ENCODE results near the gene PGBD5. TPM values are rescaled to one million over a fixed set of nuclear protein-coding genes. Genes with fewer than 3 reads are reported as not detected.

Gene PGBD5
- total and polyA plus RNA-seq, 4 donors, result 0.54 to 3.0 (median 1.8) TPM

DNA sequence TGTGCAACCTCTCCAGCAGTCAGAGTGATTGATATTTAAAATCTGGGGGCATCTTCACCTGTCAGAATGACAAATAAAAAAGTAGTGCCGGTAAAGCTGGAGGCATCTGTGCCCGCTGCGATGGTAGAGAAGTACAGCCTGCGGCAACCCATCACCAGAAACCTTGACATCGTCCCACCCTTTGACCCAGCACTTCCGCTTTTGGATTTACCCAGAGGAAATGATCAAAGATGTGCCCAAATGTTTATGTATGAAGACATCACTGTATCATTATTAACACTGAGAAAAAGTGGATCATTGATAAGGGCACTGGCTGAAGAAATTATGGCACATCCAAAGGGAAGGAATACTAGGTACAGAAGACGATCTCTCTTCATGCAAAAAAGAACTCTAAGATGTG is 96.0 kb downstream of the PGBD5 start:
- no peak overlapping the region for H3K27ac ChIP-seq (ENCODE audit: low read depth in 1 of 2, low read length in 1 of 2)
- no peak overlapping the region for H3K4me3 ChIP-seq
- ATAC-seq (ENCODE audit: insufficient read depth, low FRiP score) (no peak), DNase-seq (no peak)
- peaks cover 0 to 9% (median 0%) of the 10 kb centered on the region in 5 donors for H3K4me1 ChIP-seq (ENCODE audit: control insufficient read depth in 5 of 5, insufficient read depth in 5 of 5, low read length in 5 of 5)
- H3K9me3 ChIP-seq (ENCODE audit: control insufficient read depth in 4 of 4, insufficient read depth in 3 of 4, low read length in 3 of 4), result no peaks in the 10 kb centered on the region
- H3K36me3 ChIP-seq (ENCODE audit: control insufficient read depth in 4 of 4, insufficient read depth in 4 of 4, low read length in 4 of 4), result peaks cover 0 to 2% (median 0%) of the 10 kb centered on the region in 4 donors
- H3K9ac ChIP-seq (ENCODE audit: insufficient read depth in 1 of 2, low read length in 2 of 2), result no peak overlapping the region
- TF ChIP-seq, protein P1, sequence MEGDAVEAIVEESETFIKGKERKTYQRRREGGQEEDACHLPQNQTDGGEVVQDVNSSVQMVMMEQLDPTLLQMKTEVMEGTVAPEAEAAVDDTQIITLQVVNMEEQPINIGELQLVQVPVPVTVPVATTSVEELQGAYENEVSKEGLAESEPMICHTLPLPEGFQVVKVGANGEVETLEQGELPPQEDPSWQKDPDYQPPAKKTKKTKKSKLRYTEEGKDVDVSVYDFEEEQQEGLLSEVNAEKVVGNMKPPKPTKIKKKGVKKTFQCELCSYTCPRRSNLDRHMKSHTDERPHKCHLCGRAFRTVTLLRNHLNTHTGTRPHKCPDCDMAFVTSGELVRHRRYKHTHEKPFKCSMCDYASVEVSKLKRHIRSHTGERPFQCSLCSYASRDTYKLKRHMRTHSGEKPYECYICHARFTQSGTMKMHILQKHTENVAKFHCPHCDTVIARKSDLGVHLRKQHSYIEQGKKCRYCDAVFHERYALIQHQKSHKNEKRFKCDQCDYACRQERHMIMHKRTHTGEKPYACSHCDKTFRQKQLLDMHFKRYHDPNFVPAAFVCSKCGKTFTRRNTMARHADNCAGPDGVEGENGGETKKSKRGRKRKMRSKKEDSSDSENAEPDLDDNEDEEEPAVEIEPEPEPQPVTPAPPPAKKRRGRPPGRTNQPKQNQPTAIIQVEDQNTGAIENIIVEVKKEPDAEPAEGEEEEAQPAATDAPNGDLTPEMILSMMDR (IDR thresholded peaks at IDR 0.05; ENCODE audit: control extremely low read depth, extremely low read depth), result no peak
- no peaks in the 10 kb centered on the region for H3K27me3 ChIP-seq (ENCODE audit: control insufficient read depth in 3 of 3, insufficient read depth in 3 of 3, low read length in 2 of 3)
- WGBS, 2 donors, result 80 to 87% methylated on average over 7 of the region's 7 CpGs

DNA sequence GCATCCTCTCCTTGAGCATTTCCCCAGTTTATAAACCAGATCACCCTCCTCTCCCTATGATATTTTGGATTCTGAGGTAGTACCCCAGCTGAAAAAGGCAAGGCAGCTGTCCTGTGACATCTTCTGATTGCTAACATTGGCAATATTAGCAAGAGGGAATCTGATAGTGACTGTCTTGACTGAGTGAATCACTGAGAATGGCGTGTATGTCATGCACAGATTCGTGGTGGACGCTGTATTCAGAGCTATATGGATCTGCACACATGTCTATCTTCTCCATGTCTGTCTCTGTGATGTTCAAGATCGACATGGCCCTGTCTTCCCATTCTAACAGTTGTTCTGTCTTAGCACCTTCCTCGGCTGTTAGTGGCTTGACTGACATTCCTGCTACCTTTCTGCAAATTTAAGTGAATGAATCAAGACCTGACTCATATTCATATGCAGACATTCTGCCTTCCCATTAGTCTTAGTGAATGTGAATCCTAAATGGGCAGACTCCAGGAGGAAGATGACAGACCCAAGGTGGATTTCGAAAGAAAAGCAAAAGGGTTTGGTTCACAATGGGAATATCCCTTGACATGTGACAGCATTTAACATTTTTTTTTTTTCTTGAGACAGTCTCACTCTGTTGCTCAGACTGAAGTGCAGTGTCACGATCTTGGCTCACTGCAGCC is 97.7 kb downstream of the PGBD5 start:
- H3K36me3 ChIP-seq (ENCODE audit: control insufficient read depth in 4 of 4, insufficient read depth in 4 of 4, low read length in 4 of 4), result peaks cover 0 to 2% (median 0%) of the 10 kb centered on the region in 4 donors
- H3K4me3 ChIP-seq, result no peak overlapping the region
- ATAC-seq (ENCODE audit: insufficient read depth, low FRiP score) (no peak), DNase-seq (no peak)
- H3K9ac ChIP-seq (ENCODE audit: insufficient read depth in 1 of 2, low read length in 2 of 2), result no peak overlapping the region
- TF ChIP-seq, protein P1 (IDR thresholded peaks at IDR 0.05; ENCODE audit: control extremely low read depth, extremely low read depth), result no peak
- H3K27me3 ChIP-seq (ENCODE audit: control insufficient read depth in 3 of 3, insufficient read depth in 3 of 3, low read length in 2 of 3), result no peaks in the 10 kb centered on the region
- H3K27ac ChIP-seq (ENCODE audit: low read depth in 1 of 2, low read length in 1 of 2), result no peak overlapping the region
- whole genome bisulfite sequencing, 2 donors, result 89 to 91% methylated on average over 7 of the region's 7 CpGs
- H3K4me1 ChIP-seq (ENCODE audit: control insufficient read depth in 5 of 5, insufficient read depth in 5 of 5, low read length in 5 of 5), result peaks cover 0 to 9% (median 0%) of the 10 kb centered on the region in 5 donors
- no peaks in the 10 kb centered on the region for H3K9me3 ChIP-seq (ENCODE audit: control insufficient read depth in 4 of 4, insufficient read depth in 3 of 4, low read length in 3 of 4)

DNA sequence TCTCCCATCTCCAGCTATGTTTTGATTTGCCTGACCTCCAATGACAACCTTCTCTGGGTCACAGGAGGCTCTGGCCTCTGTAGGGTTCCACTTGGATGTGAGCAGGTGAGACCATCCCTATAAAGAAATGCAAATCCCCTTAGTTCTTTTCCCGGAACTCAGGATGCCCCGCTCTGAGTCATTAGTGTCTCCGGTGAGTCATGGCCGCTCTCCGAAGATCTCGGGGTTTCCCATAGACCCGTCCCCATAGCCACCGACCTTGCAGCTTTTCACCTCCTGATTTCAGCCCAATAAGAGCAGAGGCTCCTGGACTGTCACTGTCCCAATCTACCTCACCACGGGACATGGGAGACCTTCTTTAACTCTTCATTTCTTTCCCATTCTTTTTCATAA is 98.2 kb downstream of the PGBD5 start:
- DNase-seq, result no peak
- WGBS, 2 donors, result 91 to 95% methylated on average over 9 of the region's 9 CpGs
- Histone ChIP-seq H3K27ac (ENCODE audit: low read depth in 1 of 2, low read length in 1 of 2) (no peak overlapping the region), H3K36me3 (ENCODE audit: control insufficient read depth in 4 of 4, insufficient read depth in 4 of 4, low read length in 4 of 4) (peaks cover 0 to 2% (median 0%) of the 10 kb centered on the region in 4 donors), H3K4me1 (ENCODE audit: control insufficient read depth in 5 of 5, insufficient read depth in 5 of 5, low read length in 5 of 5) (peaks cover 0 to 9% (median 0%) of the 10 kb centered on the region in 5 donors), H3K27me3 (ENCODE audit: control insufficient read depth in 3 of 3, insufficient read depth in 3 of 3, low read length in 2 of 3) (no peaks in the 10 kb centered on the region), H3K9me3 (ENCODE audit: control insufficient read depth in 4 of 4, insufficient read depth in 3 of 4, low read length in 3 of 4) (no peaks in the 10 kb centered on the region), H3K4me3 (no peak overlapping the region), H3K9ac (ENCODE audit: insufficient read depth in 1 of 2, low read length in 2 of 2) (no peak overlapping the region)
- TF ChIP-seq, protein P1 (IDR thresholded peaks at IDR 0.05; ENCODE audit: control extremely low read depth, extremely low read depth), result no peak
- ATAC-seq (ENCODE audit: insufficient read depth, low FRiP score), result no peak
